ENCODE data around the gene WDR48. TPM values are rescaled to one million over a fixed set of nuclear protein-coding genes. Genes with fewer than 3 reads are reported as not detected.
"Not testable (repeated sequence)": the region's sequence is repeated elsewhere in the genome, so short reads cannot be mapped to it uniquely, and the experiment has no call there.

WDR48 gene
- total RNA-seq, 4 donors from 2014 or later: 28.4 to 84.4 (median 37.0) TPM

GRCh38 chr3:39050029-39050428, 1.8 kb upstream of the WDR48 start:
- intact Hi-C loops (cut with DNase I; ENCODE audit: low total_unique reads): no loop called here
- H3K36me3 ChIP-seq: no peaks in the 10 kb centered on the region
- no peak for DNase-seq
- no peak overlapping the region for H3K27ac ChIP-seq
- TF ChIP-seq POLR2A (IDR thresholded peaks at IDR 0.05): no peak
- TF ChIP-seq CTCF (IDR thresholded peaks at IDR 0.05): no peak
- H3K9me3 ChIP-seq: no peaks in the 10 kb centered on the region
- no peak overlapping the region for H3K4me3 ChIP-seq
- H3K4me1 ChIP-seq: peaks cover 0 to 9% of the 10 kb centered on the region in 2 donors
- H3K27me3 ChIP-seq: no peaks in the 10 kb centered on the region

- H3K9me3 ChIP-seq: no peaks in the 10 kb centered on the region
- intact Hi-C loops (cut with DNase I; ENCODE audit: low total_unique reads): no loop called here
- no peaks in the 10 kb centered on the region for H3K27me3 ChIP-seq
- H3K4me1 ChIP-seq: peaks cover 0 to 9% of the 10 kb centered on the region in 2 donors
- H3K4me3 ChIP-seq: peak overlapping the region; percentile 75 to 90
- no peak for DNase-seq
- no peaks in the 10 kb centered on the region for H3K36me3 ChIP-seq
- no peak for TF ChIP-seq POLR2A (IDR thresholded peaks at IDR 0.05)
- no peak for TF ChIP-seq CTCF (IDR thresholded peaks at IDR 0.05)
- peak overlapping the region; percentile 88 to 94 for H3K27ac ChIP-seq
Measured at GRCh38 chr3:39052583-39052982, 767 bp downstream of the WDR48 start.

GRCh38 chr3:39053696-39054095, 1.9 kb downstream of the WDR48 start:
- H3K27ac ChIP-seq: no peak overlapping the region
- TF ChIP-seq POLR2A (IDR thresholded peaks at IDR 0.05) (no peak), CTCF (IDR thresholded peaks at IDR 0.05) (no peak)
- no peak overlapping the region for H3K4me3 ChIP-seq
- intact Hi-C loops (cut with DNase I; ENCODE audit: low total_unique reads): no loop called here
- no peaks in the 10 kb centered on the region for H3K9me3 ChIP-seq
- no peaks in the 10 kb centered on the region for H3K27me3 ChIP-seq
- no peak for DNase-seq
- H3K4me1 ChIP-seq: peaks cover 0 to 9% of the 10 kb centered on the region in 2 donors
- H3K36me3 ChIP-seq: no peaks in the 10 kb centered on the region

- Histone ChIP-seq H3K36me3 (no peaks in the 10 kb centered on the region), H3K27ac (no peak overlapping the region), H3K4me1 (peaks cover 5 to 9% of the 10 kb centered on the region in 2 donors), H3K27me3 (no peaks in the 10 kb centered on the region), H3K9me3 (no peaks in the 10 kb centered on the region), H3K4me3 (no peak overlapping the region)
- TF ChIP-seq POLR2A (IDR thresholded peaks at IDR 0.05): no peak
- TF ChIP-seq CTCF (IDR thresholded peaks at IDR 0.05): no peak
- DNase-seq: no peak
- intact Hi-C loops (cut with DNase I; ENCODE audit: low total_unique reads): no loop called here
Measured at GRCh38 chr3:39056151-39056550, 4.3 kb downstream of the WDR48 start.

- DNase-seq; H3K4me3 ChIP-seq; H3K9me3 ChIP-seq; H3K27me3 ChIP-seq; H3K36me3 ChIP-seq; H3K4me1 ChIP-seq; intact Hi-C loops (cut with DNase I; ENCODE audit: low total_unique reads); H3K27ac ChIP-seq: not testable (repeated sequence)
Measured at GRCh38 chr3:39061228-39061627, 9.4 kb downstream of the WDR48 start.

- Histone ChIP-seq H3K9me3 (no peaks in the 10 kb centered on the region), H3K36me3 (no peaks in the 10 kb centered on the region), H3K4me3 (no peak overlapping the region), H3K27ac (no peak overlapping the region), H3K4me1 (peaks cover 0 to 5% of the 10 kb centered on the region in 2 donors), H3K27me3 (no peaks in the 10 kb centered on the region)
- DNase-seq: no peak
- TF ChIP-seq CTCF (IDR thresholded peaks at IDR 0.05) (no peak), POLR2A (IDR thresholded peaks at IDR 0.05) (no peak)
- intact Hi-C loops (cut with DNase I; ENCODE audit: low total_unique reads): no loop called here
Measured at GRCh38 chr3:39062180-39062579, 10.4 kb downstream of the WDR48 start.

All from uterus (tissue), 4 donors.